ENCODE results near the gene SPATA32. TPM values are rescaled to one million over a fixed set of nuclear protein-coding genes. Genes with fewer than 3 reads are reported as not detected.

SPATA32 gene
- 0.05 and 0.08 TPM in 2 replicates for polyA plus RNA-seq (2011; rRNA removed)
- 0.09 and 0.16 TPM in 2 replicates for polyA plus RNA-seq (2012; cell fraction: cytosol; rRNA removed)
- polyA plus RNA-seq (2012; cell fraction: nucleus; rRNA removed): 0.40 and 0.54 TPM in 2 replicates
- polyA plus RNA-seq (2017; fragmentation: RNase III; extraction: RNeasy Plus Mini Kit Qiagen cat#74134 plus additional on column Dnase treatment): 0.09 to 0.25 TPM (median 0.21 TPM) in 3 replicates
- not detected in 2 replicates for polyA minus RNA-seq (2011; rRNA and poly(A)+ RNA removed)

GRCh38 chr17:45261577-45262515 is at the start of gene SPATA32:
Gene SPATA32 (minus strand): TSS chr17:45262094. CDS start chr17:45262016, 78 bp downstream.
- no peaks in the 10 kb centered on the region for H3K9me3 ChIP-seq
- DNase-seq (ENCODE audit: low read depth in 1 of 2, low spot score in 1 of 2): no peak
- CTCF ChIA-PET: interaction anchor here (0.6 to 35.1 kb wide), 8 partner anchors 9 to 131 kb away, joined by 4 to 1378 read pairs (median 129); partner anchors contain the start of gene FMNL1
- WGBS (ENCODE audit: missing lambda C conversion rate): 94% methylated on average over 59 of the region's 68 CpGs
- peaks cover 46% of the 10 kb centered on the region for H3K4me1 ChIP-seq
- no peak within 1 kb of the TSS for H3K4me3 ChIP-seq
- POLR2A ChIA-PET: interaction anchor here (0.6 kb wide), 1 partner anchor 114 kb away, joined by 3 read pairs; no protein-coding TSS in a partner anchor
- no peak within 1 kb of the TSS for H3K4me2 ChIP-seq
- no peak for TF ChIP-seq CBX2 (IDR thresholded peaks at IDR 0.05; ENCODE audit: borderline replicate concordance, low read depth)
- TF ChIP-seq RAD21 (conservative IDR thresholded peaks at IDR 0.05 in 1 of 2, IDR thresholded peaks at IDR 0.05 in 1 of 2): no peak
- TF ChIP-seq JUN (IDR thresholded peaks at IDR 0.05): peak in 1 of 2 experiments; percentile 8; a peak in 1 of 5 replicates
- 0 out of 2 replicates have a peak, but pooled peaks have one; percentile 28 for TF ChIP-seq PBX3 (IDR thresholded peaks at IDR 0.05)
- 0 out of 2 replicates have a peak, but pooled peaks have one; percentile 65 for TF ChIP-seq POLR2AphosphoS2 (conservative IDR thresholded peaks at IDR 0.05; ENCODE audit: low read length)
- peak within 1 kb of the TSS in 1 of 2 experiments; percentile 54; a peak in 3 of 6 replicates for H3K27ac ChIP-seq
- no peak for FAIRE-seq
- ATAC-seq: no peak

GRCh38 chr17:45311401-45311759 is 49.5 kb upstream of the SPATA32 start:
- peak overlapping the region; percentile 69; the same call in 2 of the 3 replicates for H3K4me3 ChIP-seq
- H3K4me2 ChIP-seq: peak overlapping the region; percentile 80
- FAIRE-seq (no peak), DNase-seq (ENCODE audit: low read depth in 1 of 2, low spot score in 1 of 2) (no peak), ATAC-seq (peak in 1 of 2 experiments; percentile 2; a peak in 1 of 6 replicates)
- no peaks in the 10 kb centered on the region for H3K9me3 ChIP-seq
- TF ChIP-seq HMGXB4 (CRISPR knock-in tag; IDR thresholded peaks at IDR 0.05; ENCODE audit: borderline replicate concordance): no peak
- TF ChIP-seq RAD21 (conservative IDR thresholded peaks at IDR 0.05 in 1 of 2, IDR thresholded peaks at IDR 0.05 in 1 of 2): peak in 1 of 2 experiments; percentile 27; a peak in 2 of 5 replicates
- ChIA-PET POLR2A (interaction anchor here (0.6 to 2.6 kb wide), 6 partner anchors 8 to 881 kb away, joined by 3 to 9 read pairs (median 4); partner anchors contain the start of gene HEXIM1), CTCF (interaction anchor here (1.0 to 39.8 kb wide), 21 partner anchors 8 to 176 kb away, joined by 3 to 640 read pairs (median 7); partner anchors contain the start of genes ACBD4 and FMNL1)
- H3K27ac ChIP-seq: peak overlapping the region; percentile 91 to 92
- H3K4me1 ChIP-seq: peaks cover 82% of the 10 kb centered on the region
- WGBS (ENCODE audit: missing lambda C conversion rate): 62% methylated on average over 4 of the region's 4 CpGs

- peak overlapping the region; percentile 2; the same call in 1 of the 3 replicates for H3K4me3 ChIP-seq
- H3K9me3 ChIP-seq: no peaks in the 10 kb centered on the region
- FAIRE-seq (no peak), DNase-seq (ENCODE audit: low read depth in 1 of 2, low spot score in 1 of 2) (no peak), ATAC-seq (no peak)
- peaks cover 89% of the 10 kb centered on the region for H3K4me1 ChIP-seq
- TF ChIP-seq BHLHE40 (IDR thresholded peaks at IDR 0.05; ENCODE audit: low read depth, low read length) (no peak), EHMT2 (IDR thresholded peaks at IDR 0.05; ENCODE audit: low read depth) (peak; percentile 62), FOSL2 (IDR thresholded peaks at IDR 0.05) (no peak), FOSL2 (CRISPR knock-in tag; IDR thresholded peaks at IDR 0.05) (no peak)
- 46% methylated on average over 3 of the region's 3 CpGs for WGBS (ENCODE audit: missing lambda C conversion rate)
- CTCF ChIA-PET: interaction anchor here (0.6 to 39.8 kb wide), 21 partner anchors 7 to 299 kb away, joined by 3 to 640 read pairs (median 7); partner anchors contain the start of gene ACBD4
- H3K27ac ChIP-seq: peak overlapping the region; percentile 91 to 92
- POLR2A ChIA-PET: interaction anchor here (0.6 to 2.6 kb wide), 4 partner anchors 9 to 881 kb away, joined by 4 to 11 read pairs (median 6); partner anchors contain the start of gene HEXIM1
- peak overlapping the region; percentile 80 for H3K4me2 ChIP-seq
Measured at GRCh38 chr17:45310380-45311324, 48.8 kb upstream of the SPATA32 start.
